ENCODE results near the gene ADRM1.

Gene ADRM1

GRCh38 chr20:62331347-62331746 is 28.6 kb downstream of the ADRM1 start:
- no peak overlapping the region for H3K4me3 ChIP-seq (ENCODE audit: low read length)
- no peak for DNase-seq (ENCODE audit: low read depth)
- TF ChIP-seq CTCF (conservative IDR thresholded peaks at IDR 0.05; ENCODE audit: low read depth, low read length): no peak

GRCh38 chr20:62332421-62332820 is 29.6 kb downstream of the ADRM1 start:
- no peak overlapping the region for H3K4me3 ChIP-seq (ENCODE audit: low read length)
- DNase-seq (ENCODE audit: low read depth): no peak
- TF ChIP-seq CTCF (conservative IDR thresholded peaks at IDR 0.05; ENCODE audit: low read depth, low read length): no peak

GRCh38 chr20:62332989-62333819 is 30.4 kb downstream of the ADRM1 start:
- H3K4me3 ChIP-seq (ENCODE audit: low read length): no peak overlapping the region
- no peak for DNase-seq (ENCODE audit: low read depth)
- TF ChIP-seq CTCF (conservative IDR thresholded peaks at IDR 0.05; ENCODE audit: low read depth, low read length): no peak

- no peak overlapping the region for H3K4me3 ChIP-seq (ENCODE audit: low read length)
- TF ChIP-seq CTCF (conservative IDR thresholded peaks at IDR 0.05; ENCODE audit: low read depth, low read length): no peak
- no peak for DNase-seq (ENCODE audit: low read depth)
Measured at GRCh38 chr20:62333820-62334595, 31.2 kb downstream of the ADRM1 start.

GRCh38 chr20:62334881-62335280 is 32.1 kb downstream of the ADRM1 start:
- DNase-seq (ENCODE audit: low read depth): no peak
- no peak overlapping the region for H3K4me3 ChIP-seq (ENCODE audit: low read length)
- TF ChIP-seq CTCF (conservative IDR thresholded peaks at IDR 0.05; ENCODE audit: low read depth, low read length): no peak

- H3K4me3 ChIP-seq (ENCODE audit: low read length): no peak overlapping the region
- TF ChIP-seq CTCF (conservative IDR thresholded peaks at IDR 0.05; ENCODE audit: low read depth, low read length): no peak
- DNase-seq (ENCODE audit: low read depth): no peak
Measured at GRCh38 chr20:62335532-62335931, 32.7 kb downstream of the ADRM1 start.
